Lung (tissue), 12 donors: ENCODE measurements around the gene CMIP. TPM values are rescaled to one million over a fixed set of nuclear protein-coding genes. Genes with fewer than 3 reads are reported as not detected.

Source experiments
- ATAC-seq: fragments of 200-7000 bp; cut with Tn5 transposase; one replicate; pipeline ENCODE4 v1.9.1; 2020; ENCODE audit warnings: moderate number of reproducible peaks; ENCODE audit not compliant: insufficient read depth, low FRiP score
- DNase-seq, 3 donors: peaks; one replicate each; pipeline ENCODE4 v3.0.0-alpha.2; 2013 to 2017
- H3K27ac ChIP-seq, 2 donors: one replicate each; pipeline ENCODE4 v1.5.1; 2013; ENCODE audit warnings: mild to moderate bottlenecking in 2 of 2, moderate library complexity in 2 of 2, control low read depth in 1 of 2, inconsistent platforms in 1 of 2, low read depth in 1 of 2, low read length in 1 of 2
- H3K27me3 ChIP-seq, 3 donors: one replicate each; pipeline ENCODE4 v1.5.1; 2013; ENCODE audit warnings: low read length in 2 of 3; ENCODE audit not compliant: control insufficient read depth in 3 of 3, insufficient read depth in 3 of 3
- H3K36me3 ChIP-seq, 4 donors: one replicate each; pipeline ENCODE4 v1.5.1; 2013; ENCODE audit warnings: low read length in 4 of 4, mild to moderate bottlenecking in 1 of 4, moderate library complexity in 1 of 4; ENCODE audit not compliant: control insufficient read depth in 4 of 4, insufficient read depth in 4 of 4
- H3K4me1 ChIP-seq, 5 donors: one replicate each; pipeline ENCODE4 v1.5.1; 2013; ENCODE audit warnings: low read length in 5 of 5, mild to moderate bottlenecking in 2 of 5, moderate library complexity in 1 of 5; ENCODE audit not compliant: control insufficient read depth in 5 of 5, insufficient read depth in 5 of 5
- H3K4me3 ChIP-seq: one replicate; pipeline ENCODE4 v1.5.1; 2013; ENCODE audit warnings: mild to moderate bottlenecking, control low read depth, moderate library complexity
- H3K9ac ChIP-seq, 2 donors: one replicate each; pipeline ENCODE4 v1.5.1; 2013; ENCODE audit warnings: low read length in 2 of 2, control low read depth in 1 of 2; ENCODE audit not compliant: insufficient read depth in 1 of 2
- H3K9me3 ChIP-seq, 4 donors: one replicate each; pipeline ENCODE4 v1.5.1; 2013; ENCODE audit warnings: low read length in 3 of 4, mild to moderate bottlenecking in 1 of 4, moderate library complexity in 1 of 4; ENCODE audit not compliant: control insufficient read depth in 4 of 4, insufficient read depth in 3 of 4
- WGBS, 2 donors: extraction: QIAGEN DNeasy Blood & Tissue Kit; methylation state at CpG; one replicate each; pipeline ENCODE4 v1.1.7; 2013; 5-methylcytosine and 5-hydroxymethylcytosine counted together
- polyA plus RNA-seq, 2 donors: library from polyadenylated mRNA; stranded (reverse); fragments of 200-250 nt; gene quantifications; one replicate each; pipeline ENCODE4 v1.2.1, GENCODE V29; 2013
- total RNA-seq, 2 donors: library from RNA; depleted of rRNA in 1 of 2; stranded (reverse); fragments of >200 nt in 1 of 2; gene quantifications; one replicate each; pipeline ENCODE4 v1.2.1, GENCODE V29; 2014 to 2021
- TF ChIP-seq, protein P1 (sequence below): IDR thresholded peaks from 2 replicates; pipeline ENCODE4 v1.5.1; 2012; ENCODE audit warnings: mild to moderate bottlenecking; ENCODE audit errors: control extremely low read depth, extremely low read depth
- donor health status: control.
- donor health status: control.
- donor health status: Bipolar disorder and iron deficiency.
- donor health status: healthy.
- donor health status: DM: yes; HTN: yes; CAD: no.

Gene CMIP
- total and polyA plus RNA-seq, 4 donors = 11.8 to 80.5 (median 48.6) TPM

DNA sequence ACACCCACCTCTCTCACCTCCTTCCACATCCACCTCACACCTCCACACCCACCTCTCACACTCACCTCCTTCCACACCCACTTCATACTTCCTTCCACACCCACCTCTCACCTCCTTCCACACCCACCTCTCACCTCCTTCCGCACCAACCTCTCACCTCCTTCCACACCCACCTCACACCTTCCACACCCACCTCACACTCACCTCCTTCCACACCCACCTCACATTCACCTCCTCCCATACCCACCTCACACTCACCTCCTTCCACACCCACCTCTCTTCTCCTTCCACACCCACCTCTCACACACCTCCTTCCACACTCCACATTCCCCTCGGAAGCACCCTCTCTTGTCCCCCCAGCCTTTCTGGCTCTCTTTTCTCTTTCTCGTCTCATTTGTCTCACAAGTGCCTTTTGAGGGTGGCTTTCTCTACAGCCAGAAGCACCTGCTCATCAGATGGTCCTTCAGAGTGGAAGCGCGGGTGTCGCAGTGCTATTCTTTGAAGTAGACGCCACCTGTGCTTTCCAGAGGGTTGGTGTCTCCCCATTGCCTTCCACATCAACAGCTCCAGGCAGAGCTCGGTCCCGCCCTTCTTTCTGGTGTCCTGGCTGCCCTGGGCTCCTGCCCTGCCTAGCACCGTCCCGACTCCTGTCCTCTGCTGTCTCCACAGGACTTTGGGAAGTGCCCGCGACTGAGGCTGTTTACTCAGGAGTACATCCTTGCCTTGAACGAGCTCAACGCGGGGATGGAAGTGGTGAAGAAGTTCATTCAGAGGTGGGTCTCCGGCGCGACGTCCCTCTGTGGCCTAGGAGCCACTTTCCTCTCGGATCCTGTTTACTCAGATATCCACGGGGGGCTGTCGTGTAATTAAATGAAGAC, 225.1 kb downstream of the CMIP start:
- Histone ChIP-seq H3K27ac (no peak overlapping the region), H3K27me3 (no peaks in the 10 kb centered on the region), H3K9me3 (no peaks in the 10 kb centered on the region), H3K9ac (no peak overlapping the region), H3K4me1 (peaks cover 0 to 15% (median 6%) of the 10 kb centered on the region in 5 donors), H3K36me3 (peaks cover 0 to 54% (median 19%) of the 10 kb centered on the region in 4 donors), H3K4me3 (no peak overlapping the region)
- 92% methylated on average over 23 of the region's 23 CpGs for WGBS, 2 donors
- ATAC-seq = no peak
- TF ChIP-seq, protein P1, sequence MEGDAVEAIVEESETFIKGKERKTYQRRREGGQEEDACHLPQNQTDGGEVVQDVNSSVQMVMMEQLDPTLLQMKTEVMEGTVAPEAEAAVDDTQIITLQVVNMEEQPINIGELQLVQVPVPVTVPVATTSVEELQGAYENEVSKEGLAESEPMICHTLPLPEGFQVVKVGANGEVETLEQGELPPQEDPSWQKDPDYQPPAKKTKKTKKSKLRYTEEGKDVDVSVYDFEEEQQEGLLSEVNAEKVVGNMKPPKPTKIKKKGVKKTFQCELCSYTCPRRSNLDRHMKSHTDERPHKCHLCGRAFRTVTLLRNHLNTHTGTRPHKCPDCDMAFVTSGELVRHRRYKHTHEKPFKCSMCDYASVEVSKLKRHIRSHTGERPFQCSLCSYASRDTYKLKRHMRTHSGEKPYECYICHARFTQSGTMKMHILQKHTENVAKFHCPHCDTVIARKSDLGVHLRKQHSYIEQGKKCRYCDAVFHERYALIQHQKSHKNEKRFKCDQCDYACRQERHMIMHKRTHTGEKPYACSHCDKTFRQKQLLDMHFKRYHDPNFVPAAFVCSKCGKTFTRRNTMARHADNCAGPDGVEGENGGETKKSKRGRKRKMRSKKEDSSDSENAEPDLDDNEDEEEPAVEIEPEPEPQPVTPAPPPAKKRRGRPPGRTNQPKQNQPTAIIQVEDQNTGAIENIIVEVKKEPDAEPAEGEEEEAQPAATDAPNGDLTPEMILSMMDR = no peak
- no peak for DNase-seq

DNA sequence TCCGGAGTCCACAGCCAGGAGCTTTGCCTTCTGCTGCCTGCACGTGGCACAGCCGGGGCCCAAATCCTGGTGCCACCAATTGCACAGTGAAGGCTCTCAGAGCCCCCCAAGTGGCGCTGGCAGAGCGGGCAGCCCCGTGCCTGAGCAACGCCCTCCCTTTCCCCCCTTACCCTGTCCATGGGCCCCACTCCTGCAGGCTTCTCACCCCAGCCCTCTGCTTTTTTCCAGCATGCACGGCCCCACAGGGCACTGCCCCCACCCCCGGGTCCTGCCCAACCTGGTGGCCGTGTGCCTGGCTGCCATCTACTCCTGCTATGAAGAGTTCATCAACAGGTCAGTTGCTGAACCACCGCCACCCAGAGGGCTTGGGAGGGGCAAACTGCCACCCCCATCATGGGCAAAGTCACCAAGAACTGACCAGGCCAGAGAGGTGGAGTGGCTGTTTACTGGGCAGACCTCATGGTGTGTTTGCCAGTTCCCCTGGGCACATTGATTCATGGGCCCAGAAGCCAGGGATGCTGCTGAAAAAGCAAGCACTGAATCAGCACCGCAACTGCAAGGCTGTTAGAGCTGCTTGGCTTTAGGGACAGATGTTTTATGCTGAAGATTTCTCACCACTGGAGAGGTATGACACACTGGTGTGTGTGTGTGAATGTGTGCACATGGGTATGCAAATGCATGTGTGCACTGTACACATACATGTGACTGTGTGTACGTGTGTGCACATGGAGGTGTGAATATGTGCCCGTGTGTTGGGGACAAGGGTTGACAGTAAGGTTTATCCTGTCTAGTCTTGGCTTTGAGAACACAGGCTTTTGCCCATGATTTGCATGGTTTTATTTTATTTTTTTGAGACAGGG, 227.4 kb downstream of the CMIP start:
- Histone ChIP-seq H3K4me1 (peaks cover 0 to 30% (median 10%) of the 10 kb centered on the region in 5 donors), H3K27me3 (no peaks in the 10 kb centered on the region), H3K9me3 (no peaks in the 10 kb centered on the region), H3K4me3 (no peak overlapping the region), H3K9ac (no peak overlapping the region), H3K27ac (no peak overlapping the region), H3K36me3 (peaks cover 0 to 51% (median 15%) of the 10 kb centered on the region in 4 donors)
- 95 to 96% methylated on average over 14 of the region's 14 CpGs for WGBS, 2 donors
- DNase-seq = no peak
- ATAC-seq = no peak
- TF ChIP-seq, protein P1 = no peak

DNA sequence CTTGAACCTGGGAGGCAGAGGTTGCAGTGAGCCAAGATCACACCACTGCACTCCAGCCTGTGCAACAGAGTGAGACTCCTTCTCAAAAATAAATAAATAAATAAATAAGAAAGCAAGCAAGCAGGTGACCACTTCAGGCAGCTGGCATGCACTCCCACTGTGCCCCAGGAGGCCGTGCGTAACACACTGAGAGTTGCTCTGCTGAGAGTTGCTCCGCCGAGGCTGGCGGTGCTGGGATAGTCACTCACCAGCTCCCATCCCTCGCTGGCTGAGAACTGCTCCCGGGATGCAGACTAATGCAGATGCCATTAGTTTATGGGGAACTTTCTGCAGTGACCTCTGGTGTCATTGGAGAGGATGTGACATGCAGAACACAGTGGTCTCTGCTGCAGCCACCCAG, 228.8 kb downstream of the CMIP start:
- Histone ChIP-seq H3K27me3 (no peaks in the 10 kb centered on the region), H3K4me1 (peaks cover 0 to 19% (median 6%) of the 10 kb centered on the region in 5 donors), H3K27ac (no peak overlapping the region), H3K9ac (no peak overlapping the region), H3K36me3 (peaks cover 0 to 48% (median 15%) of the 10 kb centered on the region in 4 donors), H3K4me3 (no peak overlapping the region), H3K9me3 (no peaks in the 10 kb centered on the region)
- no peak for ATAC-seq
- no peak for DNase-seq
- TF ChIP-seq, protein P1 = no peak
- WGBS, 2 donors = 88 to 97% methylated on average over 7 of the region's 7 CpGs
